ENCODE measurements around the gene ERBB4.
"Not testable (repeated sequence)": the region's sequence is repeated elsewhere in the genome, so short reads cannot be mapped to it uniquely, and the experiment has no call there.

Gene ERBB4

GRCh38 chr2:212064318-212064717 lies 474.3 kb downstream of the ERBB4 start:
- no peak for DNase-seq (ENCODE audit: low spot score)

- DNase-seq (ENCODE audit: low spot score): no peak
Observed at GRCh38 chr2:212052412-212053159, 486.0 kb downstream of the ERBB4 start.

GRCh38 chr2:212050871-212051270 lies 487.7 kb downstream of the ERBB4 start:
- no peak for DNase-seq (ENCODE audit: low spot score)

GRCh38 chr2:212042562-212042961 lies 496.0 kb downstream of the ERBB4 start:
- no peak for DNase-seq (ENCODE audit: low spot score)

GRCh38 chr2:212037062-212037461 lies 501.5 kb downstream of the ERBB4 start:
- DNase-seq (ENCODE audit: low spot score): no peak

- no peak for DNase-seq (ENCODE audit: low spot score)
Observed at GRCh38 chr2:212034841-212035585, 503.6 kb downstream of the ERBB4 start.

- no peak for DNase-seq (ENCODE audit: low spot score)
Observed at GRCh38 chr2:212033888-212034287, 504.7 kb downstream of the ERBB4 start.

- DNase-seq (ENCODE audit: low spot score): no peak
Observed at GRCh38 chr2:212032536-212033219, 505.9 kb downstream of the ERBB4 start.

GRCh38 chr2:212032032-212032431 lies 506.6 kb downstream of the ERBB4 start:
- no peak for DNase-seq (ENCODE audit: low spot score)

GRCh38 chr2:212030709-212031108 lies 507.9 kb downstream of the ERBB4 start:
- DNase-seq (ENCODE audit: low spot score): no peak

- DNase-seq (ENCODE audit: low spot score): no peak
Observed at GRCh38 chr2:212028798-212029394, 509.7 kb downstream of the ERBB4 start.

- DNase-seq (ENCODE audit: low spot score): no peak
Observed at GRCh38 chr2:212027681-212028628, 510.6 kb downstream of the ERBB4 start.

GRCh38 chr2:212024040-212024439 lies 514.6 kb downstream of the ERBB4 start:
- DNase-seq (ENCODE audit: low spot score): no peak

GRCh38 chr2:212022966-212023365 lies 515.6 kb downstream of the ERBB4 start:
- DNase-seq (ENCODE audit: low spot score): no peak

- DNase-seq (ENCODE audit: low spot score): no peak
Observed at GRCh38 chr2:212021947-212022346, 516.7 kb downstream of the ERBB4 start.

GRCh38 chr2:212015588-212015987 lies 523.0 kb downstream of the ERBB4 start:
- no peak for DNase-seq (ENCODE audit: low spot score)

GRCh38 chr2:212013626-212014025 lies 525.0 kb downstream of the ERBB4 start:
- no peak for DNase-seq (ENCODE audit: low spot score)

GRCh38 chr2:212010305-212010704 lies 528.3 kb downstream of the ERBB4 start:
- DNase-seq (ENCODE audit: low spot score): not testable (repeated sequence)

GRCh38 chr2:212007972-212008371 lies 530.6 kb downstream of the ERBB4 start:
- no peak for DNase-seq (ENCODE audit: low spot score)

GRCh38 chr2:212005085-212005671 lies 533.4 kb downstream of the ERBB4 start:
- no peak for DNase-seq (ENCODE audit: low spot score)

GRCh38 chr2:212001325-212001724 lies 537.3 kb downstream of the ERBB4 start:
- DNase-seq (ENCODE audit: low spot score): no peak

Data from CD4-positive, alpha-beta T cell treated with Interleukin-2 at 100 ng/mL for 4 hours (primary cell).